PC-3 (cell line): ENCODE measurements around the gene CAND1. TPM values are rescaled to one million over a fixed set of nuclear protein-coding genes. Genes with fewer than 3 reads are reported as not detected.

ENCODE experiments used
- ATAC-seq: fragments of 200-7000 bp; cut with Tn5 transposase; 2 replicates; pipeline ENCODE4 v1.9.1; 2020; ENCODE audit warnings: mild to moderate bottlenecking, moderate library complexity
- BruUV-seq: library from RNA; stranded (reverse); fragments of 400-500 nt; replicated peaks from 2 replicates; lab custom pipeline; 2021; lab: Mats Ljungman, UMichigan
- CTCF ChIA-PET: fragments of 300-600 bp; sonication (Branson Sonifier 250); formaldehyde crosslinking; loops from one replicate; lab custom pipeline; 2022; ENCODE audit warnings: antibody characterized with exemption; lab: Charles Lee
- POLR2A ChIA-PET: fragments of 300-600 bp; sonication (Branson Sonifier 250); formaldehyde crosslinking; loops from one replicate; lab custom pipeline; 2022; ENCODE audit warnings: antibody characterized with exemption; ENCODE audit not compliant: unreplicated experiment; lab: Charles Lee
- DNase-seq: peaks from one replicate; pipeline ENCODE4 v3.0.0-alpha.2; 2015
- H2AFZ ChIP-seq: fragments of 300-600 bp; sonication (generic); 2 replicates; pipeline ENCODE4 v1.6.0; 2016; ENCODE audit warnings: antibody characterized with exemption, low read length
- H3F3A ChIP-seq: fragments of 300-600 bp; sonication (generic); one replicate; pipeline ENCODE4 v1.6.0; 2017; ENCODE audit warnings: antibody characterized with exemption, low read length, control low read depth, mild to moderate bottlenecking; ENCODE audit not compliant: unreplicated experiment
- H3K27ac ChIP-seq: fragments of 300-600 bp; sonication (generic); 2 replicates; pipeline ENCODE4 v1.5.1; 2016; ENCODE audit warnings: mild to moderate bottlenecking, low read length
- H3K27me3 ChIP-seq: fragments of 300-600 bp; sonication (generic); 2 replicates; pipeline ENCODE4 v1.6.1; 2016; ENCODE audit warnings: low read length, mixed read lengths
- H3K36me3 ChIP-seq: fragments of 300-600 bp; sonication (generic); 2 replicates; pipeline ENCODE4 v1.6.1; 2016; ENCODE audit warnings: low read depth, mixed run types, low read length, mixed read lengths
- H3K4me1 ChIP-seq: fragments of 300-600 bp; sonication (generic); 2 replicates; pipeline ENCODE4 v1.5.1; 2016; ENCODE audit warnings: low read length; ENCODE audit not compliant: insufficient read depth
- H3K4me2 ChIP-seq: fragments of 300-600 bp; sonication (generic); 2 replicates; pipeline ENCODE4 v1.6.0; 2016; ENCODE audit warnings: low read length
- H3K4me3 ChIP-seq: fragments of 300-600 bp; sonication (generic); 2 replicates; pipeline ENCODE4 v1.5.1; 2016; ENCODE audit warnings: mild to moderate bottlenecking, low read length, mixed read lengths
- H3K79me2 ChIP-seq: fragments of 300-600 bp; sonication (generic); 2 replicates; pipeline ENCODE4 v1.6.1; 2017; ENCODE audit warnings: low read length, mixed read lengths
- H3K9ac ChIP-seq: fragments of 300-600 bp; sonication (generic); 2 replicates; pipeline ENCODE4 v1.6.0; 2016; ENCODE audit warnings: mild to moderate bottlenecking, low read length
- H3K9me2 ChIP-seq: fragments of 300-600 bp; sonication (generic); replicated peaks from 2 replicates; pipeline ENCODE4 v1.6.1; 2016; ENCODE audit warnings: mixed run types, low read length, mixed read lengths
- H3K9me3 ChIP-seq: fragments of 300-600 bp; sonication (generic); 2 replicates; pipeline ENCODE4 v1.6.1; 2016; ENCODE audit warnings: low read length, mixed read lengths
- H4K20me1 ChIP-seq: fragments of 300-600 bp; sonication (generic); 2 replicates; pipeline ENCODE4 v1.6.1; 2016; ENCODE audit warnings: low read length, mixed read lengths
- EZH2 ChIP-seq: fragments of 300-600 bp; sonication (generic); IDR thresholded peaks from one replicate; pipeline ENCODE4 v1.6.1; 2017; ENCODE audit warnings: antibody characterized with exemption, mild to moderate bottlenecking, low read length; ENCODE audit not compliant: unreplicated experiment
- EZH2phosphoT487 ChIP-seq: fragments of 300-600 bp; sonication (generic); IDR thresholded peaks from 2 replicates; pipeline ENCODE4 v1.6.1; 2018; ENCODE audit warnings: mild to moderate bottlenecking, antibody characterized with exemption, low read length, borderline replicate concordance
- intact Hi-C: fragments of 100-400 bp; cut with micrococcal nuclease; formaldehyde crosslinking; loops from 2 replicates; pipeline ENCODE4 v1.9.0; 2023
- total RNA-seq: library from RNA; depleted of rRNA; stranded (reverse); fragments of >200 nt; gene quantifications from 2 replicates; pipeline ENCODE4 v1.2.3, GENCODE V29; 2014
- TF ChIP-seq, protein P1 (sequence below): fragments of 300-600 bp; sonication (generic); conservative IDR thresholded peaks from 2 replicates; pipeline ENCODE4 v1.5.1; 2017; ENCODE audit warnings: antibody characterized with exemption, low read depth, mild to moderate bottlenecking, low read length

The CAND1 gene
- total RNA-seq, 1 experiment from 2014 or later = 124 TPM

DNA sequence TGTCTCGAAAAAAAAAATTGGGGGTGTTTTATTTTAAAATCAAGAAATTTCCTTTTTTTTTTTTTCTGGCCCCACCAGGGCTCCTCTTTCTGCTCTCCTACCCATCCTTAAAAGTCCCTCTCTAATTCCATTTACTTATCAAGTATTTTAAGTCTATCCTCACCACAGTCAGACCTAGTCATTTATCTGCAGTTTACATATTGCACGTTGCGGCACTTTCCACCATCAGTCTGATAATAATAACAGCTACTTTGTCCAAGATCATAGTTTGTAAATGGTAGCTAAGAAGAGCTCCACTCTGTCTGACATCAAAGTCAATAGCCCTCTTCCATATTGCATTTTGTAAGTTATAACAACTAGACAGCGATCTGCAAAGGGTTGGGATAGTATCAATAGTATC is 23.6 kb upstream of the CAND1 start:
- no peak overlapping the region for H3K4me2 ChIP-seq
- no peaks in the 10 kb centered on the region for H3K36me3 ChIP-seq
- TF ChIP-seq, protein P1, sequence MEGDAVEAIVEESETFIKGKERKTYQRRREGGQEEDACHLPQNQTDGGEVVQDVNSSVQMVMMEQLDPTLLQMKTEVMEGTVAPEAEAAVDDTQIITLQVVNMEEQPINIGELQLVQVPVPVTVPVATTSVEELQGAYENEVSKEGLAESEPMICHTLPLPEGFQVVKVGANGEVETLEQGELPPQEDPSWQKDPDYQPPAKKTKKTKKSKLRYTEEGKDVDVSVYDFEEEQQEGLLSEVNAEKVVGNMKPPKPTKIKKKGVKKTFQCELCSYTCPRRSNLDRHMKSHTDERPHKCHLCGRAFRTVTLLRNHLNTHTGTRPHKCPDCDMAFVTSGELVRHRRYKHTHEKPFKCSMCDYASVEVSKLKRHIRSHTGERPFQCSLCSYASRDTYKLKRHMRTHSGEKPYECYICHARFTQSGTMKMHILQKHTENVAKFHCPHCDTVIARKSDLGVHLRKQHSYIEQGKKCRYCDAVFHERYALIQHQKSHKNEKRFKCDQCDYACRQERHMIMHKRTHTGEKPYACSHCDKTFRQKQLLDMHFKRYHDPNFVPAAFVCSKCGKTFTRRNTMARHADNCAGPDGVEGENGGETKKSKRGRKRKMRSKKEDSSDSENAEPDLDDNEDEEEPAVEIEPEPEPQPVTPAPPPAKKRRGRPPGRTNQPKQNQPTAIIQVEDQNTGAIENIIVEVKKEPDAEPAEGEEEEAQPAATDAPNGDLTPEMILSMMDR = no peak
- TF ChIP-seq EZH2 (no peak), EZH2phosphoT487 (no peak)
- H3K9me3 ChIP-seq = no peaks in the 10 kb centered on the region
- peaks cover 13% of the 10 kb centered on the region for H3K27me3 ChIP-seq
- ATAC-seq = no peak
- intact Hi-C loops = no loop called here
- ChIA-PET POLR2A (no interaction called here), CTCF (no interaction called here)
- H3K4me1 ChIP-seq = no peaks in the 10 kb centered on the region
- no TSS peak for BruUV-seq
- no peaks in the 10 kb centered on the region for H3F3A ChIP-seq
- H3K79me2 ChIP-seq = no peaks in the 10 kb centered on the region
- H4K20me1 ChIP-seq = no peaks in the 10 kb centered on the region
- no peak overlapping the region for H3K9ac ChIP-seq
- H3K27ac ChIP-seq = no peak overlapping the region
- DNase-seq = no peak
- H2AFZ ChIP-seq = no peak overlapping the region
- H3K4me3 ChIP-seq = no peak overlapping the region
- H3K9me2 ChIP-seq = no peaks in the 10 kb centered on the region

DNA sequence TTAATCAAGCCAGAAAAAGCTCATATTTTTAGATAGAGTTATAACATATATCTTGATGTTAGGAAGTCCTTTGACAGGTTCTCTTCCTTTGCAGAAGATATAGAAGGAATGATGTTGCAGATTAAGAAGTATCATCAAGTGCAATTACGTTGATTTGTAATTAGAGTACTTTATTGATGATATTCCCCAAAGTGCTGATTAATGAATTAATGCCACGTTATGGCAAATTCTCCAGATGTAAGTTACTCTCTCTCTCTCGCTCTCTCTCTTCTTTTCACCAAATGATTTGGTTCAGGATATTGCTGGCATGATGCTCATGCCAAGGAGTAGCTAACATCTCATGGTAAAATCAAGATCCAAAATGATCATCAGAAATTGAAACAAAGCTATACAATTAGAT is 18.1 kb upstream of the CAND1 start:
- ChIA-PET CTCF (no interaction called here), POLR2A (no interaction called here)
- Histone ChIP-seq H3K9me3 (no peaks in the 10 kb centered on the region), H3F3A (no peaks in the 10 kb centered on the region), H3K4me3 (no peak overlapping the region), H3K79me2 (no peaks in the 10 kb centered on the region), H3K4me2 (no peak overlapping the region), H3K4me1 (no peaks in the 10 kb centered on the region), H2AFZ (no peak overlapping the region), H3K9me2 (no peaks in the 10 kb centered on the region), H3K36me3 (no peaks in the 10 kb centered on the region), H3K27me3 (peaks cover 27% of the 10 kb centered on the region), H3K9ac (no peak overlapping the region), H4K20me1 (no peaks in the 10 kb centered on the region), H3K27ac (no peak overlapping the region)
- intact Hi-C loops = no loop called here
- no peak for TF ChIP-seq EZH2
- TF ChIP-seq, protein P1 = no peak
- TF ChIP-seq EZH2phosphoT487 = no peak
- no TSS peak for BruUV-seq
- no peak for DNase-seq
- ATAC-seq = no peak

DNA sequence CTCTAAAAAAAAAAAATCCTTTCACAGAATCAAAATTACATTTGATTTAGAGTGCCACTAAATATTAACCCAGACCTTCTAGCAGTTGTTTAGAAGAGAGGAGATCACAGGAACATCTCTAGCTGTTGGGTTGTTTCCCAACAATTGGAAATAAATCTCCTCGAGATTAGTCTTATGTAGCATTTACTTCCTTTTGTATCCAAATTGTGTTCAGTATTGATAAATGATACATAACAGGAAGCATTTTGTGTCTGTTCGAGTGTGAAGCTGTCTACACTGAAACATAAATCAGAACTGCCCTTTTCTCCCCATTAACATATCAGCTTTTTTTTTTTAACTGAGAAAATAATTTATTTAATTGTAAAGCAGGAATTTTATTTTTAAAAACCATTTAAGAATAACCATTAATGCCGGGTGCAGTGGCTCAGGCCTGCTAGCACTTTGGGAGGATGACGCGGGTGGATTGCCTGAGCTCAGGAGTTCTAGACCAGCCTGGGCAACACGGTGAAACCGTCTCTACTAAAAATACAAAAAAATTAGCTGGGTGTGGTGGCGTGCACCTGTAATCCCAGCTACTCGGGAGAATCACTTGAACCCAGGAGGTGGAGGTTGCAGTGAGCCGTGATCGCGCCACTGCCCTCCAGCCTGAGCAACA is 14.7 kb upstream of the CAND1 start:
- ChIA-PET POLR2A (no interaction called here), CTCF (no interaction called here)
- Histone ChIP-seq H3K79me2 (no peaks in the 10 kb centered on the region), H3K4me2 (no peak overlapping the region), H3K9me3 (no peaks in the 10 kb centered on the region), H3K4me3 (no peak overlapping the region), H3K27ac (no peak overlapping the region), H3K9ac (no peak overlapping the region), H2AFZ (no peak overlapping the region), H3F3A (no peaks in the 10 kb centered on the region), H3K9me2 (no peaks in the 10 kb centered on the region), H3K36me3 (no peaks in the 10 kb centered on the region), H4K20me1 (no peaks in the 10 kb centered on the region), H3K4me1 (no peaks in the 10 kb centered on the region), H3K27me3 (peaks cover 27% of the 10 kb centered on the region)
- TF ChIP-seq EZH2 = no peak
- intact Hi-C loops = no loop called here
- DNase-seq (no peak), ATAC-seq (no peak)
- no TSS peak for BruUV-seq
